Endothelial cell of umbilical vein (primary cell): ENCODE data around the gene ZNF23.

Experiments used
- POLR2A ChIP-seq: IDR thresholded peaks from 2 replicates; pipeline ENCODE4 v1.6.1; 2012; ENCODE audit warnings: low read depth, mild to moderate bottlenecking, control low read depth, low read length
- POLR2AphosphoS5 ChIP-seq: IDR thresholded peaks from 2 replicates; pipeline ENCODE4 v1.6.1; 2012; ENCODE audit warnings: low read depth, mild to moderate bottlenecking, control low read depth, low read length, moderate library complexity; ENCODE audit not compliant: insufficient read depth
- TF ChIP-seq, protein P1 (sequence below), 2 donors: IDR thresholded peaks; 1 replicate in 1 of 2; 2 replicates in 1 of 2; pipeline ENCODE4 v1.5.1; 2011; ENCODE audit warnings: low read length in 2 of 2, mild to moderate bottlenecking in 2 of 2, moderate library complexity in 2 of 2, control low read depth in 1 of 2, inconsistent platforms in 1 of 2, low read depth in 1 of 2; ENCODE audit not compliant: insufficient read depth in 1 of 2; ENCODE audit errors: extremely low read depth in 1 of 2

DNA sequence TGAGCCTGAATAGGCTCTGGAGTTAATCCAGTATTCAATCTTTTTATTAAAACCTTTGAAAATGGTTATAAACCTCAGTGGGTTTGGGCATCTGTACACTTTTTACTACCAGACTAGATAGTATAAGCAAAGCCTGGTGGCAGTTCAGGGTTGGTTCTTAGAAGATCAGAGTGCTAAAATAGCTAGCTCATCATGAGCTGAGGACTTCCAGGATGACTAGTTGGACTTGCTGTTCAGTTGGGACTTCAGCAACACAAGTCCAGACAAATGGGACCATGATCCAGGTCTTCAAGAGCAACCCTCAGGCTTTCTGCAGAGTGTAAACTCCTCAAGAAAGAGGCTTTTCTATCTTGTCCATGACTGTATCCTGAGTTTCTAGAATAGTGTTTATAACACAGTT lies 28.3 kb upstream of the ZNF23 start:
- no peak for TF ChIP-seq POLR2A
- TF ChIP-seq, protein P1, sequence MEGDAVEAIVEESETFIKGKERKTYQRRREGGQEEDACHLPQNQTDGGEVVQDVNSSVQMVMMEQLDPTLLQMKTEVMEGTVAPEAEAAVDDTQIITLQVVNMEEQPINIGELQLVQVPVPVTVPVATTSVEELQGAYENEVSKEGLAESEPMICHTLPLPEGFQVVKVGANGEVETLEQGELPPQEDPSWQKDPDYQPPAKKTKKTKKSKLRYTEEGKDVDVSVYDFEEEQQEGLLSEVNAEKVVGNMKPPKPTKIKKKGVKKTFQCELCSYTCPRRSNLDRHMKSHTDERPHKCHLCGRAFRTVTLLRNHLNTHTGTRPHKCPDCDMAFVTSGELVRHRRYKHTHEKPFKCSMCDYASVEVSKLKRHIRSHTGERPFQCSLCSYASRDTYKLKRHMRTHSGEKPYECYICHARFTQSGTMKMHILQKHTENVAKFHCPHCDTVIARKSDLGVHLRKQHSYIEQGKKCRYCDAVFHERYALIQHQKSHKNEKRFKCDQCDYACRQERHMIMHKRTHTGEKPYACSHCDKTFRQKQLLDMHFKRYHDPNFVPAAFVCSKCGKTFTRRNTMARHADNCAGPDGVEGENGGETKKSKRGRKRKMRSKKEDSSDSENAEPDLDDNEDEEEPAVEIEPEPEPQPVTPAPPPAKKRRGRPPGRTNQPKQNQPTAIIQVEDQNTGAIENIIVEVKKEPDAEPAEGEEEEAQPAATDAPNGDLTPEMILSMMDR (IDR thresholded peaks at IDR 0.05; ENCODE audit: extremely low read depth in 1 of 2, insufficient read depth in 1 of 2, low read depth in 1 of 2, low read length in 2 of 2) = no peak
- TF ChIP-seq POLR2AphosphoS5 = no peak
